Fibroblast of skin of right biceps (primary cell): ENCODE results near the gene SLC6A3.
A peak's percentile ranks its signal among the peaks of the same experiment; 100 is the strongest.
"Not testable (repeated sequence)": the region's sequence is repeated elsewhere in the genome, so short reads cannot be mapped to it uniquely, and the experiment has no call there.

Experiments
- DNase-seq: peaks from one replicate; pipeline ENCODE4 v3.0.0-alpha.2; 2013

SLC6A3 gene

DNA sequence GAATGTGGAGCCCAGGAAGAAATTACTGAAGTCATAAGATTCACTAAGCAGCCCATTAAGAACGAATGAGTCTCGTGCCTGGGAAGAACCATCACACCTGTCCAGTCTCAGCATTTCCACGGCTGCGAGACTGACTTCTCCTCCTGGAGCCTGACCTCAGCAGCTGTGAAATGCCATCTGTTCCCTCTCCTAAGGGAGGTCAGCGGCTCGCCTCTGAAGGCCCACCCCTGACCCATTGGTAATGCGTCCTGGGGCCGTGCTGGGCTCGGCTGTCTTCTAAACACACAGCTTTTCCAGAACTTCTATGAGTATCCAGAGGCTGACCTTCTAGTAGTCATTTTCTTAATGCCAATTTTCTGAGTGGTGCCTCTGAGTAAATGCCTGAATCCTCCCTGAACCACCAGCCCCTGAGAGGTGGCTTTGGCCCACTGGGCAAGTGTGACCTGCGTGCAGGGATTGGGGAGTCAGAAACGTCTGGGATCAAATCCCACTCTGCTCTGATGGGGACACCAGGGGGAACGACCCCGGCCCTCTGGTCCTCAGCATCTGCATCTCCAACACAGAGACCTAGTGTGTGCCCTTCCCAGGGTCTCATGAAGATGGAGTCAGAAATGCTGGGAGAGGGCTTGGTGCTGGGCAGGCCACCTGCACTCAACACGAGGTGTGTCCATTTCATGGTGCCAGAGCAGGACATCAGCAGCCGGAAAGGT lies 5.7 kb downstream of the SLC6A3 start:
- DNase-seq = no peak

DNA sequence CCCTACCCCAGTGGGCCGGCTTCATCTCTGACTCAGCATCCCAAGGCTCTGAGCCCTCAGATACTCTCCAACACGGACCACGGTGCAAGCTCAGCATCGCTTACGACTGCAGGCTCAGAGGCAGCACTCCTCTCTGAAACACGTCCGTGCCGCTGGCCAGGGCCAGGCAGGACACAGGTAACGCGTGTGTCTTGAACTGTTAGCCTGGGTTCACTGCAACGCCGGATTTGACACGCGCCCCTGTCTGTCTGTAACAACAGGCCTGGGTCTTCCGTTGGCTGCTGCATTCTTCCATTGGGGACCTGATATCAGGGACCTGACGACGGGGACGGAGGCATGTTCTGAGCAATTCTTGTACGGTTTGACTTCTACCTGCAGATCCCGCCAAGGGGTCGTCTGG lies 6.4 kb downstream of the SLC6A3 start:
- DNase-seq = no peak

DNA sequence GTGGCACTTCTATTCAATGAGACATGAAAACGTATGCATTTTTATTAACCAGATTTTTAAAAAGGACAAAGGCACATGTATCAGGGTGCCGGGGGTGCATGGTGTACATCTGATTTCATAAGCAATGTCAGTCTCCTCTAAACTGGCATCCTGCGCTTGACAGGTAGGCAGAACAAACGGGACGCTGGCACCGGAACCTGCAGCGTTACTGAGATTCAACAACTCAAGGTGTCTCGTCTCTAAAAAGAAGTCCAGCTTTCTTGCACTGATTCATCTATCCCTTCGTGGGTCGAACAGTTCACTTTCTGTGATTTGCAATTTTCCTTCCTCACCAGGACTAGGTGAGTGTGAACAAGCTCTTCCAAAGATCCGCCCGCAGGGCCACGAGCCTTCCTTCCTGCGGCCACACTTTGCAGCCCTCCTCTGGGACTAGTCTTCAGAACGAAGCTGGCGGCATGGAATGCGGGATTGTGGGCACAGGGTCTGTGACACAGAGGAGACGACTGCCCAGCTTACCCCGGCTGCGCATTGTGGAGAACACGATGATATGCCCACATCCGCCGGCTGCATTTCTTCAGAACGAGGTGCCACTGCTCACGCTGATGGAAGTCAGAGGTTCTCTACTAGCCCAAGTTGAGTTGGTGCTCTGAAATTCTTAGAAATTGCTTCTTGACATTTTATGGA lies 7.2 kb downstream of the SLC6A3 start:
- no peak for DNase-seq

DNA sequence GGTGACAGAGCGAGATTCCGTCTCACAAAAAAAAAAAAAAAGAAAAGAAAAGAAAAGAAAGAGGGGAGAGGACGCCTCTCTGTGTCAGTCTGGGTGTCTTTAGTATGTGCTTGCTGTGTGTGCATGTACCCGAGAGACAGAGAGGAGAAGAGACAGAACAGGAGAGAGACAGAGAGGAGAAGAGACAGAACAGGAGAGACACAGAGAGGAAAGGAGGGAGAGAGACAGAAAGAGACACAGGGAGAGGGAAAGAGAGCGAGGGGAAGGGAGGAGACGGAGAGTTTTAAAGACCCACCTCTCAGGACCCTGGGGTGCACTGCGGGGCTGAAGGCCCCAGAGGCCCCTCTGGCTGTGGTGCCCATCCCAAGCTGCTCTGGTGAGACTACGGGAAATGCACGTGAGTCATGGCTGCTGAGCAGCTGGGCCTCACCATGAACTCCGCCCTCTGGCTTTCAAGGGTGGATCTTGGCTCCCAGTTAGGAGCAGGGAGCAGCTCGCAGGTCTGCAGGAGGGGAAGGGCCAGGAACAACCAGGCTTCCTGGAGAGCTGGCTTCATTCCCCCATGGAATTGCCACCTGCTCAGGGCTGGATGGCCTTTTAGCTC lies 7.9 kb downstream of the SLC6A3 start:
- DNase-seq = peak; percentile 20

DNA sequence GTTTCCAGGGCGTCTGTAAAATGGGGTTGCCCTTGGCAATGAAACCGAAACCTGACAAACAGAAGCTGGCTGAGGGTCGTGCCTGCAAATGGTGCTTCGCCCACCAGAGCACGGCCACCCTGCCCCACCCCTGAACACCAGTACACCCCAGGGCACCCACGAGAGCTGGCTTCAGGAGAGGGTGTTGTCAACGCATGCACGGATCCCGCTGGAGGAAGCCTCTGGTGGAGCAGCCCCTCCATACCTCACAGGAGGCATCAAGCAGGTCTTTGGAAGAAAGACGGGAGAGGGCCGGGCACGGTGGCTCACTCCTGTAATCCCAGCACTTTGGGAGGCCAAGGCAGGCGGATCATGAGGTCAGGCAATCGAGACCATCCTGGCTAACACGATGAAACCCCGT lies 8.6 kb downstream of the SLC6A3 start:
- no peak for DNase-seq

DNA sequence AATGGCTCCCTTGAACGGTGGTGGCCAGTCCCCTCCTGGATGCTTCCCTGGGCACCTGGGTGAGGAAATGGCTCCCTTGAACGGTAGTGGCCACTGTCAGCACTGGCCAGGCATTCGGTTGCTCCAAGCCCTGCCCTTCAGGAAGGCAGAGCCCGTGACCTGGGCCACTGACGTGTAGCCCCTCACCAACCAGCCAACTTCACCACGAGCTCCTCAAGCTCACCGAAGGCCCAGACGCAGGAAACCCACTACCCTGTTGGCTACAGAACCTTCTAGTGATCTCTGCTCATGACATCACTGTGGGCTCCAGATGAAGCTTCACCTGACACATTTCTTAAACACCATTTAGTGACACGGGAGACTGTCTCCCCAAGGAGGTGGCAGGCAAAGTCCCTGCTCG lies 9.2 kb downstream of the SLC6A3 start:
- no peak for DNase-seq

DNA sequence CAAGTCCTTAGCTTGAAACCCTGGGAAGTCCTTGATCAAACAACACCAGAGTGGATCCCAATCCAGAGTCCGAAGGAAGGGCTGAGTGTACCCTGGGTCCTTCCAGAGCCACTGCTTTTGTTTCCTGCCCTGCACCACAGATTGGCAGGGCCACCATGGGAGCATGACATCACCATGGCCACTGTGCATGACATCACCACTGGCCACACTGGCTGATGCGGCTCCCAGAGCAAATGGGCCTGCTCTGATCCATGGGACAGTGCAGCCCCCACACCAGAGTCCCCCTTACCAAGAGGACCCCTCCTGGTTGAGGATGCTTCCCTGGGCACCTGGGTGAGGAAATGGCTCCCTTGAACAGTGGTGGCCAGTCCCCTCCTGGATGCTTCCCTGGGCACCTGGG lies 9.9 kb downstream of the SLC6A3 start:
- DNase-seq = no peak

DNA sequence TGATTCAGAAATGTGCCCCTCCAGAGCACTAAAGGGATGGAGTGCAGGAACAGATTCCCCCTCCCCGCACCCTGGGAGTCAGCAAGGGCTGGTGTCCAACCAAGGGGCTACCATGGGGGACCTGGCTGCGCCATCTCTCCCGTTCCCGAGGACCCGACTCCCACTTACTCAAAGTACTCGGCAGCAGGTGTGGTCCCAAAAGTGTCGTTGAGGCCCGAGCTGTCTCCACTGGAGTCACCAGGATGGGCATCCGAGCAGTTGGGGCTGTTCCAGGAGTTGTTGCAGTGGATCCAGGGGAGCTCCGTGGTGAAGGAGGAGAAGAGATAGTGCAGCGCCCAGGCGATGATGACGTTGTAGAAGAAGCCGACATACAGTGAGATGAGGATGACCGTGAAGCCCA lies 12.9 kb downstream of the SLC6A3 start:
- DNase-seq = no peak

DNA sequence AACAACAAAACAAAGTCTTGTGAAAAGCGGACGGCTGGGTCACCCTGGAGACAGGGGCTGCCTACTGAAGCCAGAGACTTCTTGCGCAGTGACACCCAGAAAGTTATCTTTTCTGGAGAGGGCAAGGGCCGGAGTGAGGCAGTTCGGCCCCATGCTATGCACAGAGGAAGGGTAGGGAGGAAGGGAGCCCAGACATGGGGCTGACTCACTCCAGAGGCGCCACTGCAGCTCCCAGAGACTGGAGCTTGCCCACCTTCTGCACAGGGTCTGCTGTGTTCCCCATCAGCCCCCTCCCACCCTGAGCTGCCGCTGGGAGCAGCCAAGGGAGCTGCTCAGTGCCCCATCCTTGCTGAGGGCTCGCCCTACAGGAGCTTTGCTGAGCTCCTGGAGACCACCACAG lies 13.3 kb downstream of the SLC6A3 start:
- DNase-seq = no peak

DNA sequence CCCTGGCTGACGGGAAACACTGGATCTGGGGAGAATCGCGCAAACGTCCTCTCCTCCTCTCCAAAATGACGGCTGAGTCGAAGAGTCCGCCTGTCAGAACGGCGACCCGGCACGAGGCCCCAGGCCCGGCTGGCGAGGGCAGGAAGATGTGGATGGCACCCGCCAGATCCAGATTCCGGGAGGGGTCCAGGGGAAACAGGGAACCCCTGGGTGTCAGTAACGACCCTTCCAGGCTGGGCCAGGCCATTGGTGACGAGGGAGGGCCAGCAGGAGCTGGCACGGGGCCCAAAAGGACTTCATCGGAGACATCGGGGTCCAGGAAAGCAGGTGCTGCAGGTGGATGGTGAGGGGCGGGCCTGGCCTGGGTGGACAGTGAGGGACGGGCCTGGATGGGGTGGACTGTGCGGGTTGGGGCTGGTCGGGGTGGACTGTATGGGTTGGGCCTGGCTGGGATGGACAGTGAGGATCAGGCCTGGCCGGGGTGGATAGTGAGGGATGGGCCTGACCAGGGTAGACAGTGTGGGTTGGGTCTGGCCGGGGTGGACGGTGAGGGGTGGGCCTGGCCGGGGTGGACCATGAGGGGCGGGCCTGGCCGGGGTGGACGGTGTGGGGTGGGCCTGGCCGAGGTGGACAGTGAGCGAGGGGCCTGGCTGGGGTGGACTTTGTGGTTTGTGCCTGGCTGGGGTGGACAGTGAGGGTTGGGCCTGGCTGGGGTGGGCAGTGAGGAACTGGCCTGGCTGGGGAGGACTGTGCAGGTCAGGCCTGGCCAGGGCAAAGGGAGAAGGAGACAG lies 14.0 kb downstream of the SLC6A3 start:
- no peak for DNase-seq

DNA sequence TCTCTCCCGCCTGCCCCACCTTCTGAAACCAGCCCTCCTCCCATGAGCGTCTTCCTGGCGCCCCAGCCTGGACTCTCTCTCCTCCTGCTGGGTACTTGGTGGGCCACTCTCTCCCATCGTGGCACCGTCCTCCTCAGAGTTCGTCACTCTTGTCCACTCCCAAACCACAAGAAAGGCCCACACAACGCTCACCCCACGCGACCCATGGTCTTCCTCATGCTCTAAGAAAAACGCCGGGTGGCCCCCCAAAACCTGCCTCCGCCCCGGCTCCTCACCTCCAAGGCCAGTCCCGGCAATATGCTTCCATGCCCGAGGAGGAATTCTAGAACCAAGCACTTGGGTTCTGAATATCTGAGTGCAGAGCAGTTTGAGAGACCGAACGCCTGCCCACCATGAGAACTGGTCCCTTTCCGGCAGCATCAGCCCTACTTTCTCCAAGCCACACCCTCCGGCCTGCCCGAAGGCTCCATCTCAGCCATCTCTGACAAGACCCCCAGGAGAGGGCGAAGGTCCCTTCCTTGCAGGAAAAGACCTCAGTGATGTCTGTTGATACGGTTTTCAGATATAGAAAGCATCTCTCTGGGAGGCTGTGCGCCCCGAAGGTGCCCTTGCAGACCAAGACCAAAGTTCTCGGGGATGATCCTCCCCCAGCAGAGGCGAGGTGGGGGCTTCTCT lies 15.0 kb downstream of the SLC6A3 start:
- DNase-seq = no peak

DNA sequence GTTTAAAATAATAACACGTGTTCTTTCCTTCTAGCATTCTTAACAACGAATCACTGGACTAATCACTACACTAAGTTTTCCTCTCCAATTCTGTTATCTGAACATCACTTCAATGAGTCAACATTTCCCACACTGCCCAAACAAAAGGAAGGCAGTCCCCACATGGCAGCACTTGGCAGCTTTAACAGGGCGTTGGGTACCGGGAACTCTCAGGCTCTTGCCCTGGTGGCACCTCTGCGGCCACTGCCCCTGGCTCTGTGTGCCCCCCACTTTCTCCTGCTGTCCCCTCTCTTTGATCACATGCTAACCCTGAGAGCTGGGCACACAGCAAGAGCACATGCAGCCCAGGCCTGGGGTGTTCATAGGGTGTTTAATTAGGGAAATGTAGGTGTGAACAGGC lies 15.7 kb downstream of the SLC6A3 start:
- DNase-seq = no peak

DNA sequence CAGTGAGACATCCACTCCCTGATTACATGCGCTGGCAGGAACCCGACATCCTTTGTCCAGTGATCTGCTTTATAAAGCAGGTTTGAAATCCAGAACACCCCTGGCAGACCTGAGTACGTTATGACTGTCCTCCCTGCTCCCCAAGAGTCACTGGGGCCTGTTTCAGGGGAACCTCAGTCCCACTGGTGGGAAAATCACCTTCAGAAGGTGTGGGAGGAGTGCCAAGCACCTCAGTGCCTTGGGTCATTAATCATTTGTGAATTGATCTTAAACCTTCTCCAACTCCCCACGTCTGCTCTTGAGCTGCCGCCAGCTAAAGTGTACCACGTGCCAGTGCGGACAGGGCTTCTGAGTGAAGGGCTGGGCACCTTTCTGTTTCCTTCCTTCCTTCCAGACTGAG lies 16.2 kb downstream of the SLC6A3 start:
- DNase-seq = no peak

DNA sequence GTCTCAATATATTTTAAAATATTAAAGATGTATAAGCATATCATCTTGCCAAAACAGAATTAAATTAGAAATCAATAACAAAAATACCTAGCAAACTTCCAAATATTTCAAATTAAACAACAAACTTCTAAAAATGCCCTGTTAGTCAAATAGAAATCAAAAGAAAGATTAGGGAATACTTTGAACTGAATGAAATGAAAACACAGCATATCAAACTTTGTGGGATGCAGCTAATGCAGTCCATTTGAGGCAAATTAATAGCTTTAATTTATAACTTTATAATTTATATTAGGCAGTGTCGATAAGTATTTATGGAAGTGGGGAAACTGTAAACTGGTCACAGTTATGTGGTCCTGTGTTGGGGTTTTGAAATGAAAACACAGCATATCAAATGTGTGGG lies 17.1 kb downstream of the SLC6A3 start:
- no peak for DNase-seq

DNA sequence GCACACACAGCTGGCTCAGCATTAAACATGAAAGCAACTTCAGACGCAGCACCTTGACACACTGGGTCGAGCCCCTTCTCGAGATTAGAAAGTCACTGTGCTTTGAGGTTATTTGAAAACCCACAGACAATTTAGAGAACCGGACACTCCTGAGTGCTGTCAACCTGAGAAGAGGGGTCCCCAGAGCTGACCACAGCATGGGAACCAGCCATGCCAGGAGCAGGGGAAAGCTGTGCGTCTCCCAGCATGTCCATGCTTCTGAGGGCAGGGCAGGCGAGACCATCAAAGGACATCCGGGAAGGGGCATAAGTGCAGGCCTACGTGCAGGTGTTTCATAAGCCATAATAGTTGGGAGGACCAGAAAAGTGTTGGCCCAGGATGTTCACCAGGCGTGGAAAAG lies 20.5 kb downstream of the SLC6A3 start:
- DNase-seq = no peak

DNA sequence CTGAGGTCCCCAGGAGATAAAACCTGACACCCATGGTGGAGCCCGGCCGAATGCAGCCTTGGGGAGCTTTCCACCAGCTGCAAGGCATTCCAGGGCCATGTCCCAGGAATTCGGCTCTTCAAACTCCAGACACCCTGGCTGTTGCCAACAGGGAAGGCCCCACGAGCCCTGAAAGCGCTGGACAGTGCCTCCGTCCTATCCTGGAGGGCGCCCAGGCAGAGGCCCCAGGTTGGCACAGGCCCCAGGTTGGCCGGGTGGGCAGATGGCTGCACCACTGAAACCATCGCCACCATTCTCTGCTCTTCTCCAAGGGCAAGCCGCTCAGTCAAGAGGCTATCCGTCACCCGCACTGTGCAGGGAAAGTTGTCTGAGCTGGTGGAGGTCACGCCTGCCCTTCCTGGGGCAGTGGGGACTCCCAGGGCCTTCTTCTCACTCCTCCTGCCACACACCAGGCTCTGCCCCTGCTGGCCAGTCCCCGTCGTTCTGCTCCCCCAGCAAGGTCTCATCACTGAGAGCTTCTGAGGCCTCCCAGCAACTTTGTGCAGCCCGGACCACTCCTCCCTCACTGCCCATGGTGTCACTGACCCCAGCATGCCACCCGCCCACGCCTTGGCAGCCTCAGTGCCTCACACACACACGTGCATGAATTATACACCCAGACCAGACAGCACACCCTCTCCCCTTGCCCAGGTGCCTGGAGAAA lies 21.2 kb downstream of the SLC6A3 start:
- DNase-seq = no peak

DNA sequence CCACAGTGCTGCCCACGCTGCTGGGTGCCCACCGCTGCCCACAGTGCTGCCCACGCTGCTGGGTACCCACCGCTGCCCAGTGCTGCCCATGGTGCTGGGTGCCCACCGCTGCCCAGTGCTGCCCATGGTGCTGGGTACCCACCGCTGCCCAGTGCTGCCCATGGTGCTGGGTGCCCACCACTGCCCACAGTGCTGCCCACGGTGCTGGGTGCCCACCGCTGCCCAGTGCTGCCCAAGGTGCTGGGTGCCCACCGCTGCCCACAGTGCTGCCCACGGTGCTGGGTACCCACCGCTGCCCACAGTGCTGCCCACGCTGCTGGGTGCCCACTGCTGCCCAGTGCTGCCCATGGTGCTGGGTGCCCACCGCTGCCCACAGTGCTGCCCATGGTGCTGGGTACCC lies 22.7 kb downstream of the SLC6A3 start:
- not testable (repeated sequence) for DNase-seq

DNA sequence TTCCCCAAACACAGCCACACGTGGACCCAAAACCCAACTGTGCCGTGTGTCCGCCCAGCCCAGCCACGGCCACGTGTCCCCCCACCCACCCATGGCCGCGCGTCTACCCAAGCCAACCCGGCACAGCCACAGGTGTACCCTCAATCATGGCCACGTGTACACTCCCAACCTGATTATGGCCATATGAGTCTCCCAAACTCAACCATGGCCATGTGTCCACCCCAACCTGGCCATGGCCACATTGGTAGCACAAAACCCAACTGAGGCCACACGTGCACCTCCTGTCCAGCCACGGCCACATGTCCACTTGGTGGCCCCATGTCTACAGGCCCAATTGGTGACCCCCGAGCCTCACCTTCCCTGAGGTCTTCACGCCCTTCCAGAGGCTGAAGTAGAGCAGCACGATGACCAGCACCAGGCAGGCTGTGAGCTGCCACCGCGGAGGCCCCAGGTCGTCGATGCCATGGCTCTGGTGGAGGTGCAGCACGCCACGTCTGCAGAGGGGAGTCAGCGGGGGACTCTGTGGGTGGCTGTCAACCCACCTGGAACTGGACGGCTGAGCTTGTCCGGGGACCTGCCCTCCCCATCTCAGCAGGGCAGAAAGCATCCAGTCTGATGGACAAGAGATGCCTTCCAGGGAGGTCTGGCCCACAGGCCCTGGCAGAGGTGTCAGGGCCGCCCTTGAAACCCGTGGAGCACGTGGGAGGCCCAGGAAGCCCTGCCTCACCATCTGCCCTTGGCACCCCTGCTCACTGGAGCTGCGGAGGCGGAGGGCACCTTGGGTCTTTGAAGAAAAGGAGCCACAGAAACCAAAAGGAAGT lies 23.5 kb downstream of the SLC6A3 start:
- no peak for DNase-seq

DNA sequence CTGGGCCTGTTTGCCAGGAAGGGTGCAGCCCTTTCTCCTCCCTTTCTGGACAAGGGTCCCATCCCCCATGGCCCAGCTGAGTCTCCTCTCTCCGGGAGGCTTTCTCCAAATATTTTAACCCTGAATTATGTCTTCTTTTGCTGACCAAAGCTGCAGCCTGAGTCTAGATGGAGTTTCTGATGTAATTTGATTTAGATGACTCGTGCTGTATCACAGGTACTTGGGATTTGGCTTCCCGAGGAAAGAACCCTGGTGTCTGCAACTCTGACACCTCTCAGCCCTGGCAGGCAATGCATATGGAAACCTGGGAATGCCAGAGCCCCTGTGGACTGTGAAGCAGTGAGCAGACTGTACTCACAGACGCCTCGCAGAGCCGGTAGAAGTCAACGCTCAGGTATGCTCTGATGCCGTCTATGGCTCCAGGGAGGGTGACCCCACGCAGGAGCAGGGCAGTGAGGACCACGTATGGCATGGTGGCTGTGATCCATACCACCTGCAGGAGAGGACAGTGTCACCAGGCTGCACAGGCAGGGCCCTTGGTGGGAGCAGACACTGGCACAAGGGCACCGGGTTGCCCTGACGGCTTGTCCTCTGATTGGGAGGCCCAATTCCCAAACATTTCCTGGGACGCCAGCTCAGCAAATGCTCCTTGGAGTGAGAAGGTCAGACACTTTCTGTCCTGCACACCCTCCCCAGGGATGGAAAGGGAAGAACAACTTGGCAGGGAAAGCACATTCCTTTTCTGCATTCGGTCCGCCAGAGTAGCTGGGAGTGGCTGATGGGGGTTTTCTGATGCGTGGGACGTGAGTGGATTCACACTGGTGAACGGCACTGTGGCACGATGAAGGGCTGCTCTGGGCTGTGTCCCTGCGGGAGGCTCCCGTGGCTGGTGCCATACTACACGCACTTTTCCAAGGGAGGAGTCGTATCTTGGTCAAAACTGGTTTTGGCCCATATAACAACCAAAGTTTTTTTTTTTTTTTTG lies 24.7 kb downstream of the SLC6A3 start:
- peak; percentile 8 for DNase-seq
